ENCODE data around the gene CFAP58.

CFAP58 gene

DNA sequence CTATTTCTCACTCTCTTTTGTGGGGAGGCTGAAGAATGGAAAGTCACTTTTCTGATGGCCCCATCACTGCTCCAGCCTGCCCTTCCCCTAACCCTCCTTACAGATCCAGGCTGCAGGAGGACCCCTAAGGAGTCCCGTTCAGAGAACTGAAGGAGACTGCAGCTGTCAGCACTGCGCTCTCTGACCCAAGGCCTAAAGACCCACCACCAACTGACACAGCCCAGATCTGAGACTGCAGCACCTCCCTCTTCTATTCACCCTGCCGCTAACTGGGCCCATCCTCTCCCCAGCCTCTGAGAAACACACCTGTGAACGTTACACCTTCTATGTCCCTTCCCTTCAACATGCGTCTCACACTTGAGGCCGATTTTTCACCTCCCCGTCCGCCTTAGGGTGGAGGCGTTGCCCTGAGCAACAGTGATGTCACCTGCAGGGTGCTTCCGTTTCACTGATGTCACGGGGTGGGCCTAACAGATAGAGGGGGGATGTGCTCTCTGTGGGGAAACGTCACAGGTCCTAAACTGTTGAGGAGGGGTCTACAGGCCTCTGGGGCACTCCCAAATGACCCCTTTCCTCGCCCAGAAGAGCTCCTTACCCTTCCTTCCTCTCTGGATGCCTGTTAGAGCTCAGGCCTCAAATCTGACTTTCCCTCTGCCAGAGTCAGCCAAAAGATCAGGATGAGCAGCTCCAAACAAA is 20.5 kb upstream of the CFAP58 start:
- in situ Hi-C loops (cut with HindIII; ENCODE audit: low pct_ligation_motif_present, low pct_unique_long_range_greater_than_20kb, low sequenced_read_pairs) = no loop called here
- DNase-seq = no peak

DNA sequence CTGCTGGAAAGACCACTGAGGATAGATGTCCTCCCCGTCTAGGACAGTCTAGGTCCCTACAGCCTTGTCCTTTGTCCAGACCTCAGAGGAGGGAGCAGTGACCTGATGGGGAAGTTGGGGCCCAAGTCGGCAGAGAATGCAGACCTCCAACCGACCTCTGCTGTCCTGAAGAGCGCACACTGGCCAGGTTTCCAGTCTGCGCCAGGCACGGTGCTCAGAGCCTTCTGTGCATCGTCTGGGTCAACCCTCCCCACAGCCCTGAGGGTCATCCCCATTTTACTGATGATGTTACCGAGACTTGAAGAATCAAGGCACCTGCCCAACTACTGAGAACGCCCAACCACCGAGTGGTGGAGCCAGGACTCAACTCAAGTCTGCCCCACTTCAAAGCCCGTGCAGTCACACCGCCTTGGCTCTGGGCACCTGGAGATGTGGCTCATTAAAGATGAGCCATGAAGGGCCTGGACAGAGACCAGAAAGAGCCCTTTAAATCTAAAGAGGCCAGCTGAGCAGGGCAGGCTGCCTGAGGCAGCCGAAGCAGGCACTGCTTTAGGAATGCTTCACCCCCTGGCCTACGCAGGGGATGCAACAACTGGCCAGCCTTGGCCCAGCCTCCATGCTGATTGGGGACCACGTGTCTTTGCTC is 19.8 kb upstream of the CFAP58 start:
- no peak for DNase-seq
- in situ Hi-C loops (cut with HindIII; ENCODE audit: low pct_ligation_motif_present, low pct_unique_long_range_greater_than_20kb, low sequenced_read_pairs) = no loop called here

DNA sequence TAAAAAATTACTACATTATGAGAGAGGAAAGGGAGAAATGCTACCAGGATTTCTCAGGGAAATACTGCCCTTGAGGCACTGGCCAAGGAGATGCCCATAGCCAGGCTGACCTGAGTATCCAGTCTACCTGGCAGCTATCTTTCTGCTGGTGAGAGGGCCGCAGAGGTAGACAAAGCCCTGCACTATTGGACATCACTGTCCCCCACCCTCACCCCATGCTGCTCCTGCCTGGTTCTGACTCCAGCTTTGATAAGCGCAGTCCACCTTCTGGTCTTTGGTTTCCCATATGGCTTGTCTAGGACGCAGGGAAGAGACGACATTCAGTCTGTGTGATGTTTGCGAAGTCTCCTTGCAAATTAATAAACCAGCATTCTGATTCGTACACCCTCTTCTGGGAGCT is 19.1 kb upstream of the CFAP58 start:
- in situ Hi-C loops (cut with HindIII; ENCODE audit: low pct_ligation_motif_present, low pct_unique_long_range_greater_than_20kb, low sequenced_read_pairs) = no loop called here
- no peak for DNase-seq

DNA sequence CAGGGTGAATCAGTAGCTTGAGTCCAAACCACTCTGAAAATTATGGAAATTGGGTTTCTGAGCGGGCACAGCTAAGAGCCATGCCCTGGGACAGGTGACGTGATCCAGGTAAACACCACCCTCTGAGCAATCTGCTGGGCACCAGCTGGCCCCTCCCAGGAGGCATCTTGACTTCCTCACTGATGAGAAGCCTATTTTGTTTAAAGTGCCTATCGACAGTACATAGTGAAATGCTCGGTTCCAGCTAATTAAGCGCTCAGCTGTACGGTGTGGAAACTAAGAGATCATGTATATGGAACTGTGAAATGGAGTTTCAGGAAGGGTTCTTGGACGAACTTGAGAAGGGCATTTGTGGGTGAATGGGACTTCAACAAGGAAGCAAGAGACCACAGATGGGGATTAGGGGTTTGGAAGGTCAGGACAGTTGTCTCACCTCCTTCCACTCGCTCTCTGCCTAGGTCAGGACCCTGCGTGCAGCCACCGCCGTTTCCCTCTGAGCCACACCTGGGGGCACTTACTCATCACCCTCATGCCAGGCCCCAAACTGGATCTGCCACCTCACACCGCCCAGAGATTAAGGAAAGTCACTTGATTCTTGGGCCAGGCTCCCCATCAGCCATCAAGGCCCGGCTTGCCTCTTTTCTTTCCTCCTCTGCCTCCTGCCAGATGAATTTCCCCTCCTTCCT is 18.5 kb upstream of the CFAP58 start:
- no peak for DNase-seq
- in situ Hi-C loops (cut with HindIII; ENCODE audit: low pct_ligation_motif_present, low pct_unique_long_range_greater_than_20kb, low sequenced_read_pairs) = no loop called here

DNA sequence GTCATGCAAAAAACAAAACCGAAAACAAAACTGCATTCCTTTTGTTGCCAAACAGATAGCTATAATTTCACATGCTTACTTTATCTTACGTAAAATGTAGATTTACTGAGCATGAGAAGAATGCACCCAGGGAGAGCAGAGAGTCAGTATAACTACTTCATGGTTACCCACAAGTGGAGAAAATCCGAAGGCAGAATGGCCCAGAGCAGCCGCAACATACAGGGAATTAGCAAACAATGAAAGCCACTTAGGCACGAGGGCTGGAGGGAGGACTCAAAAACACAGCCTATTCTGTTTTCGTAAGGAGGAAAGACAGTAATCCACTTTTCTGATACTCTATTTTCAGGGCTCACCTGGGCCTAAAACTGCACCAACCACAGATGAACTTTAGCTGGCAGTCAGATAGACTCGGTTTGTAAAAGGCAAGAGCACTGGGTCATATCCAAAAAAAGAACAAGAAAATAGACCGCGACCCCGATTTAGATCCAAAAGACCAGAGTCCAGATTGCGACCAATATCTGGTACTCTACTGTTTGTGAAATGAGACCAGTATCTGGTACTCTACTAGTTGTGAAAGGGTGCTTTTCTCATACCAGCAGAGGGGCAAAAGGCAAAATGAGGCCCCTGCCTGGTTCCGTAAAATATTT is 16.7 kb upstream of the CFAP58 start:
- in situ Hi-C loops (cut with HindIII; ENCODE audit: low pct_ligation_motif_present, low pct_unique_long_range_greater_than_20kb, low sequenced_read_pairs) = no loop called here

DNA sequence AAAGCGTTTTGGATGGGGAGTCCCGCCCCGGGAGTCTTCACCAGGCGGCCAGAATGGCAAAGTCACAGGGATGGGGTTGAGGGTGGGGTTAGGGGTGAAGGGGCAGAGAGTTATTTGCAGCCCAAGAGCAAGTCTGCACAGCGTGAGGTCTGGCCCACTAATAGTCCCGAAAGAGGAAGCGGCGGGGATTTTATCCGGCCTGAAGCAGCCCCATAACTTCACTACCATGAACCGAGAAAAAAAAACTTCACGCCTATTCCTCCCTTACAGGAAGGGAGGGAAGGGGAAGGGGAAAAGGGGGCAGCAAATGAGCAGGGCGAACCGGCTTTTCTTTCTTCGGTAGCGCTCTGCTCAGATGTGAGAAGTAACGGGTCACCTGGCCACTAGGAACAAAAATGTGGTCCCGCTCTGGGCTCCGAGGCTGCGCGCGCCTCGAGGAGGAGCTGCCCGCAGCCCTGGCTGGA is 16.1 kb upstream of the CFAP58 start:
- peak; percentile 49 for DNase-seq
- in situ Hi-C loops (cut with HindIII; ENCODE audit: low pct_ligation_motif_present, low pct_unique_long_range_greater_than_20kb, low sequenced_read_pairs) = no loop called here

More for the DNA sequence above, 16.7 kb upstream of the CFAP58 start:
- DNase-seq = peak; percentile 46

DNA sequence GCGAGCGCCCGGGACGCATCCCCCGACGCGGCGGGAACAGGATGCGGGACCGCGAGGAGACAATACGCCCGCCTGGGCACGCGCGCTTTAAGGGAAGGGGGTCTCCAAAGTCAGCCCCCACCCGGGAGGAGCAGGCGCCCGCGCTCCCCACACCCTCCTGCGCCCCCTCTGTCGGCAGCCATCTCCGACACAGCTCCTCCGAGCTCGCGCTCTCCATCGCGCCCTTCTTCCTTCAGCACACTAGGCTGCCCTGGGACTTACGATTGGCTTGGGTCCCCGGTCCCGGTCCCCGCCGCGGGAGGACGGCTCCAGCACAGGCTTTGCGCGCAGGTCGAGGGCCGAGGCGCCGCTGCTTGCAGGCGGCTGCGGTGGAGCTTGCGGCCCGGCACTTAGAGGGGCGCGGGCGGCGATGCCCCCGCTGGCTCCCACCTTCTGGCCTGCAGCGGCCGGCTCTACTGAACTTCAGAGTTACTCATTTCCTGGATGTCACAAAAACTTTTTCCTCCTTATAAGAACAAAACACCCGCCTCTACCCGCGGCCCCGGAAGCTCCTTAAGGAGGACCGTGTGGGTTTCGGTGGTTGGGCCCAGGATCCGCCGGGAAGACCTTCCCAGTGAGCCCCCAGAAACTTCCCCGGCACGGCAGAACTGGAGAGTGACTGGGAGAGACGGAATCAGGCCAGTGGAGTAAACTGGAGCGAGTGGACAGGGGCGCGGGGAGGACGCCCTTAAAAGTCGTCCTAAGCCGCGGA is 15.5 kb upstream of the CFAP58 start, which contains the start of gene ITPRIP:
TSS of gene ITPRIP (minus strand) at position 481 of the 751 bp plus-strand sequence. CDS start 22,414 bp downstream, outside the sequence.
- in situ Hi-C loops (cut with HindIII; ENCODE audit: low pct_ligation_motif_present, low pct_unique_long_range_greater_than_20kb, low sequenced_read_pairs) = no loop called here

DNA sequence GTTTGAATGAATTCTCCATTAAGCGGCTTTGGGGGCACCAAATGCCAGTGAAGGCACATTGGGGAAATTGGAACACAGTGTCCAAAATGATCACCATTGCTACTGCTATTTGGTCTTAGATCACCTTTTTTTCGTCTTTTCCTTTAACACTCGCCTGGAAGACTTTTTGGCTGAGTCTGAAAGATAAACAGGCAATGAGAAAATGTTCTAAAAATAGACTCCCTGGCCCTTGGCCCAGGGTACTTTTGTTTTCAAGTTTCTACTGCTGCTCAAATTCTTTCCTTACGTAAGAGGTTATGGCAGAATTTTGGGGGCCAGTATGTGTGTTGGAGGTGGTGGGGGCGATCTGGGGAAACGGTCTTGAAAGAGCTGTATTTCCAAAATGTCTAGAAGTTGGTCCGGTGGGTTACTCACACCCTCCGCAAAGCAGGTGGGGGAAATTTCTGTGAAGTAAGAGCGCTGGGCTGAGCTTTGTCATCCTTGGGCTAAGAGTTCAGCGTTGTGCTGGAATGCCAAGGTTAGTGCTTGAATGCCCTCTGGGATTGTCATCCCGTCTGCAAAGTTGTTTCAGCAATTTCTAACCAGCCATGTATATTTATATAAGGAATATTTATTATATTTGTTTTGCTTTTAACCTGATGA is 14.0 kb upstream of the CFAP58 start:
- DNase-seq = peak; percentile 70

More for the DNA sequence above, 15.5 kb upstream of the CFAP58 start, which contains the start of gene ITPRIP:
- peak; percentile 88 for DNase-seq

DNA sequence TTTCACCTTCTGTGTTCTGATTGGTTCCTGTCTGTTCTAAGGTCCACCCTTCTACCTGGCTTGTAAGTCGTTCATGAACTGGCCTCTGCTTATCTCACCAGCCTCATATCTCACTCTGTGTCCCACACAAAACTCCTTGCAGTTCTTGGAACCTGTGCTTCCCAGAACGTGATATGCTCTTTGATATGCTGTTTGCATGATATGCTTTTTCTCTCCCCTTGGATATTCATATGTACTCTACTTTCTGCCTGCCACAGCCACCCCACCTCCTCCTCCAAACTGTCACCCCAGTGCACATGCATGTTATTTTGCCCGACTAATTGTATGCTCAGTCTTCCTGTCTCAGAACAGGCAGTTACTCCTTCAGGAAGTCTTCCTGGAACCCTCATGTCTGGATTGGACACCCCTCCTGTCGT is 13.5 kb upstream of the CFAP58 start:
- no peak for DNase-seq

More for the DNA sequence above, 14.0 kb upstream of the CFAP58 start:
- in situ Hi-C loops (cut with HindIII; ENCODE audit: low pct_ligation_motif_present, low pct_unique_long_range_greater_than_20kb, low sequenced_read_pairs) = no loop called here

DNA sequence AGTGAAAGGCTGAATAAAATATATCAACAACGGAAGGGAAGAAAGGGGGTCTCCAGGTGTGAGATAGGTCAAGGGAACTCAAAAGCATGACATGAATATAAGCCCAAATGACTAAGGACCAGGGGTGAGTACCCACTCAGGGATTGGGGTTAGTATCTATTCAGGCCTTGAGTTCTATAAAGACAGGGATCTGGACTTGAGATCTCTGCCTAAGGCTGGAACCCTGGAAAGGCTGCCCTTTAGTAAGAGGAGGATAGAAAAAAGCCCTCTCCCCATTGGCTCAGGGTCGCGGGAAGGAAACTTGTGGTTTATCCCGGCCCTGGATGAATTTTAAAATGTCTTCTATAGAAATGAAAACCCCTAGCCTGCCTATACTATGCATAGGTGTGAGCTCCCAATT is 13.0 kb upstream of the CFAP58 start:
- DNase-seq = no peak
- in situ Hi-C loops (cut with HindIII; ENCODE audit: low pct_ligation_motif_present, low pct_unique_long_range_greater_than_20kb, low sequenced_read_pairs) = no loop called here

More for the DNA sequence above, 13.5 kb upstream of the CFAP58 start:
- in situ Hi-C loops (cut with HindIII; ENCODE audit: low pct_ligation_motif_present, low pct_unique_long_range_greater_than_20kb, low sequenced_read_pairs) = no loop called here

DNA sequence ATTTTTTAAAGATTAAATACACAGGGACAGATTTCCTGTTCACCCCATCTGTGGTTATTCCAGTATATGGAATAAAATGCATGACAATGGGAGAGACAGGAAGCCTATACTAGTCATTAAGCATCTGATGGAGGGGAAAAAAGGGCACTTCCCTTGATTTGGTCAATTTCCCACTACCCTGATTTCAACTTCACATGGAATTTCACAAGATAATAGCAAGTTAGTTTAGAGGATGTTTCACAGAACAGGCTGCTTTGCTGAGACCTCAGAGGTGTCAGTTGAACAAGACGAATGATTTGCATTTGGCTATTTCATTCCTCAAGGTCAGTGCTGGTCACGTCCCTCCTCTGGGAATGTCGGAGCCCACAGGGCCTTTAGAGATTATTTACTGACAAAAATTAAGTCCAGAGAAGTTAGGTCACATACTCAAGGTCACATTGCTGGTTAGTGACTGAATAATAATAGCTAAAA is 10.7 kb upstream of the CFAP58 start:
- in situ Hi-C loops (cut with HindIII; ENCODE audit: low pct_ligation_motif_present, low pct_unique_long_range_greater_than_20kb, low sequenced_read_pairs) = no loop called here
- no peak for DNase-seq

DNA sequence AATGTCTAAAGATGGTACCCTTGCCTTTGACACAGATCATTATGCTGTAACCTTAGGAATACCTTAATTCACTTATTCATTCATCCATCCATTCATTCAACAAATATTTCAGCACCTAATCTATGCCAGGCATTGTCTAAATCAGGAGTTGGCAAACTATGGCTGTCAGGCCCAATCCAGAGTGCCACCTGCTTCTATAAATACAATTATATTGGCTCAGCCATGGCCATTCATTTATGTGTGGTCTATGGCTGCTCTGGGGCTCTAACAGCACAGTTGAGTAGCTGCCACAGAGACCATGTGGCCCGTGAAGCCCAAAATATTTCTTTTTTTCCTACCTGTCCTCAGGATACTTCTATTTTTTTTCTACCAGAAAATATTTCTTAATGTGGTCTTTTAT is 9.4 kb upstream of the CFAP58 start:
- DNase-seq = no peak
- in situ Hi-C loops (cut with HindIII; ENCODE audit: low pct_ligation_motif_present, low pct_unique_long_range_greater_than_20kb, low sequenced_read_pairs) = no loop called here

DNA sequence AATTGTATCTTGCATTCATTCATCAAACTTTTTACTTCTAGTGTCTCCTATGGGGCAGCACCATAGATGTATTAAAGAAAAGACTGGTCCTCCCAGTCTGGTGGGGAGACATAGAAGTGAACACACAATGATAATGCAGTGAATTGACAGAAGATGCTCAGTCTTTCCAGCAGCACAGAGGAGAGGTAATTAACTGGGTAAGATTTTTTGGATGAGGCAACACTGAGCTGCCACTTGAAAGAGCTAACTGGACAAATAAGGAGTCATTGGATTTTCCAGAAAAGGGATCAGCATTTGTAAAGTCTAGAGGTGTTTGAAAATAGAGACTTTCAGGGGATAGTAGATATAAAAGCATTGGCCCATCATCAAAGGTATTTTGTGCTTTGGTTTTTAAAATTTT is 8.1 kb upstream of the CFAP58 start:
- DNase-seq = no peak
- in situ Hi-C loops (cut with HindIII; ENCODE audit: low pct_ligation_motif_present, low pct_unique_long_range_greater_than_20kb, low sequenced_read_pairs) = no loop called here

DNA sequence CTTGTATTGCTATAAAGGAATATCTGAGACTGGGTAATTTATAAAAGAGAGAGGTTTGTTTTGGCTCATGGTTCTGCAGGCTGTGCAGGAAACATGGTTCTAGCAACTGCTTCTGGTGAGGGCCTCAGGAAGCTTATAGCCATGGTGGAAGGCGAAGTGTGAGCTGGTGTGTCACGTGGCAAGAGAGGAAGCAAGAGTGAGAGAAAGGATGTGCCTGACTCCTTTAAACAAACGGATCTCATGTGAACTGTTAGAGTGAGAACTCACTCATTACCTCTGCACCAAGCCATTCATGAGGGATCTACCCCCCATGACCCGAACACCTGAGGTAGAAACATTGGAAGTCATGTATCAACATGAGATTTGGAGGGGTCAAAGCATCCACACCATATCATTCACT is 7.7 kb upstream of the CFAP58 start:
- DNase-seq = no peak
- in situ Hi-C loops (cut with HindIII; ENCODE audit: low pct_ligation_motif_present, low pct_unique_long_range_greater_than_20kb, low sequenced_read_pairs) = no loop called here

DNA sequence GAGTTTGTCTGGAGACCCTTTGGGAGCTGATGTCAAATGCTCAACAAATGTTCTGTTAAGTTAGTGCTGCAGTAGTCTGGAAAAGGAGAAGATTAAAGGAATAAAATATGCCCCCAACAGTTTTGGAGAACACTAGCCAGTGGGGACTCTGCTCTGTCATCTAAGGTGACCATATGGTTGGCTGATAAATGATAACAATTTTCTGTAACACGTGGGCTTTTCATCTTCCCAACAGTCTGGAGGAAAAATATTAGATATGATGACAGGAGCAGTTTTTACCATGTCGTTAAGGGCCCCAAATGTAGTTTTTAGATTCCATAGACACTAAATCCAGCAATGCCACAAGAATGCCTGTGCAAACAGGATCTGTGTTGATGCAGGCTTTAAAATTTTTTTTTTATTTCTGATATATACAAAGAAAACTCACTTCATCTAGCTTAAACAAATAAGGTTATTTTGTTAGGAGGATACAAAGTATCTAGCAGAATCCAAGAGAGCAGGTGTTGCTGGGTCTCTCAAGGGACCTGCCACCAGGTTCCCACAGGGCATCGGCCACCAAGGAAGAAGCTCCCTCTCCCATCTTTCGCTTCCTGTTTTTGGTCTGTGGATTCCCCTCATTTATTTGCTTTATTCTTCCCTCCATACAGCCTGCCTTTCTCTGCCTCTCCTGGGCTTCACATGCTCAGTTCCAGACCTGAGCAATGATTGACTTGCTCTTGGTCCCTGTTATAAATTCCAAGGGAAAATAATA is 6.2 kb upstream of the CFAP58 start:
- no peak for DNase-seq
- in situ Hi-C loops (cut with HindIII; ENCODE audit: low pct_ligation_motif_present, low pct_unique_long_range_greater_than_20kb, low sequenced_read_pairs) = no loop called here

DNA sequence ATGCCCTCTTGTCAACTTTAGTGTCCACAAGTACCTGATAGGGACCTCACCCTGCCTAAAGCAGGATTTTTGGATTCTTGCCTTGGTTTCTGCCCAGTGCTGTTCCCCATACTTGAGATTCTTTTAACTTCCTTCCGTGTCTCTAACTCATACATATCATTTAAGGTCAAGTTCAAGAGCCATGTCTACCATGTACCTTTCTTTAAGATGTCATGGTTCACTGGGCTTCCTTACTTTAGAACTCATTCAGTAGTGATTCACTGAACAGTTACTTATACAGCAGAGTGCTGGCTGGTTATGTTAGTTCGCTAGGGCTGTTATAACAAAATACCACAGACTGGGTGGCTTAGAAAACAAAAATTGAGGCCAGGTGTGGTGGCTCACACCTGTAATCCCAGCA is 5.0 kb upstream of the CFAP58 start:
- in situ Hi-C loops (cut with HindIII; ENCODE audit: low pct_ligation_motif_present, low pct_unique_long_range_greater_than_20kb, low sequenced_read_pairs) = no loop called here
- no peak for DNase-seq

DNA sequence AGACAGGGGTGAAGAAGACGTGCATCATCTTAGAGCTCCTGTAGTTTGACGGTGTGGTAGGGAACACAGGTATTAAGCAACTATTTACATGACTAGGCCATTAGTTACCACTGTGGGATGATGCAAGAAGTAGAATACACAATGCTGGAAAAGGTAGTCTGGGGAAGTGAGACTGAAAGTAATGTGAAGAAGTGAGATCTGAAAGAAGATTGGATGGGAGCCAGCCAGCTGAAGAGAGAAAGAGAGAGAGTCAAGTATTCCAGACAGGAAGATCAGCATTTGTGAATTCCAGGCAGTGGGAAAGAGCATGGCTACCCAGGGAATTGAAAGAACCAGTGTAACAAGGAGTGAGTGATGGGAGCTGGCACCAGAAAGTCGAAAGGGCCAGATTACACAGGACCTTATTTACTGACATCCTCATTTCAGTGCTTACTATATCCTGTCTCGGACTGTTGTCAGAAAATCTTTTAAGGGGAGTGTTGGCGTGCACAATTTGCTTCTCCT is 4.0 kb upstream of the CFAP58 start:
- DNase-seq = no peak
- in situ Hi-C loops (cut with HindIII; ENCODE audit: low pct_ligation_motif_present, low pct_unique_long_range_greater_than_20kb, low sequenced_read_pairs) = no loop called here

All from ACHN (cell line).